Activated CD8-positive, alpha-beta memory T cell treated with anti-CD3 and anti-CD28 coated beads, Interleukin-2, amount 10 ng/mL, durations not matched to agents 7 days and 5 days (primary cell): ENCODE data around the gene CEP162. TPM values are rescaled to one million over a fixed set of nuclear protein-coding genes. Genes with fewer than 3 reads are reported as not detected.
"Not testable (repeated sequence)": the region's sequence is repeated elsewhere in the genome, so short reads cannot be mapped to it uniquely, and the experiment has no call there.

Experiments
- ATAC-seq: fragments of 150-1000 bp; cut with Tn5 transposase; one replicate; pipeline ENCODE4 v1.10.0; 2021; ENCODE audit warnings: moderate library complexity
- CTCF ChIA-PET: fragments of 350-600 bp; sonication (Branson Sonifier 250); formaldehyde crosslinking; loops from one replicate; lab custom pipeline; 2021; ENCODE audit warnings: antibody characterized with exemption; lab: Charles Lee
- DNase-seq: peaks from one replicate; pipeline ENCODE4 v3.0.0-alpha.2; 2020
- H3K27ac Mint-ChIP-seq: one replicate; pipeline ENCODE4 v1.8.0; 2021; ENCODE audit warnings: mild to moderate bottlenecking, mixed read lengths
- H3K27me3 Mint-ChIP-seq: one replicate; pipeline ENCODE4 v1.8.0; 2021; ENCODE audit warnings: mixed read lengths
- H3K36me3 Mint-ChIP-seq: one replicate; pipeline ENCODE4 v1.8.0; 2021; ENCODE audit warnings: mild to moderate bottlenecking, mixed read lengths
- H3K4me1 Mint-ChIP-seq: one replicate; pipeline ENCODE4 v1.8.0; 2021; ENCODE audit warnings: mixed read lengths
- H3K4me3 Mint-ChIP-seq: one replicate; pipeline ENCODE4 v1.8.0; 2021; ENCODE audit warnings: mild to moderate bottlenecking, moderate library complexity, mixed read lengths
- H3K9me3 Mint-ChIP-seq: one replicate; pipeline ENCODE4 v1.8.0; 2022; ENCODE audit warnings: low read depth, mixed read lengths
- total RNA-seq, 2 experiments: library from RNA; stranded (reverse); gene quantifications; one replicate each; pipeline ENCODE4 v1.2.3, GENCODE V29; 2021

Gene CEP162
- total RNA-seq, 2 experiments from 2014 or later: 7.2 to 9.5 TPM

GRCh38 chr6:84167457-84167856 lies 60.0 kb downstream of the CEP162 start:
- Mint-ChIP-seq H3K4me1 (no peaks in the 10 kb centered on the region), H3K27me3 (no peaks in the 10 kb centered on the region), H3K9me3 (no peaks in the 10 kb centered on the region), H3K4me3 (no peak overlapping the region), H3K36me3 (peaks cover 10% of the 10 kb centered on the region), H3K27ac (no peak overlapping the region)
- no peak for ATAC-seq
- no peak for DNase-seq
- CTCF ChIA-PET: no interaction called here

- Mint-ChIP-seq H3K4me3 (no peak overlapping the region), H3K4me1 (no peaks in the 10 kb centered on the region), H3K9me3 (no peaks in the 10 kb centered on the region), H3K27ac (no peak overlapping the region), H3K36me3 (peaks cover 8% of the 10 kb centered on the region), H3K27me3 (no peaks in the 10 kb centered on the region)
- ATAC-seq: no peak
- CTCF ChIA-PET: no interaction called here
- no peak for DNase-seq
Observed at GRCh38 chr6:84166395-84166794, 61.0 kb downstream of the CEP162 start.

- DNase-seq, ATAC-seq, H3K9me3 Mint-ChIP-seq, H3K27ac Mint-ChIP-seq, H3K27me3 Mint-ChIP-seq, H3K4me1 Mint-ChIP-seq, H3K4me3 Mint-ChIP-seq, CTCF ChIA-PET, H3K36me3 Mint-ChIP-seq: not testable (repeated sequence)
Observed at GRCh38 chr6:84164328-84164727, 63.1 kb downstream of the CEP162 start.

DNA sequence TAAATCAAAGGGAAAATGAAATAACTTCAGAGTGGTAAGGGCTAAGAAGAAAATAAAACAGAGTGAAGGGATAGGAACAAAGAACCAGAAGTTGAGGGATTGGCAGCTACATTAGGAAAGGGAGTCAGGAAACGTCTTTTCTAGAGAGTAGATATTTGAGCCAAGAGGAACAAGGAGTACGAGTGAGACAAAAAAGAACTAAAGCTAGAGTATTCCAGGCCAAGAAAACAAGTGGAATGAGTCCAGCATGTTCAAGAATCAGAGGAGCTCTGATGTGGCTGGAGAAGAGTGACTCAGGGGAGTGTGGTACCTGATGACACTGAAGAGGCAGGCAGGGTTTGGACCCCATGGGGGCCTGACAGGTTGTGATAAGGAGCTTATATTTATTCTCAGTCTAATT lies 66.3 kb downstream of the CEP162 start:
- Mint-ChIP-seq H3K4me1 (no peaks in the 10 kb centered on the region), H3K4me3 (no peak overlapping the region), H3K27ac (no peak overlapping the region), H3K9me3 (no peaks in the 10 kb centered on the region), H3K27me3 (no peaks in the 10 kb centered on the region), H3K36me3 (peaks cover 10% of the 10 kb centered on the region)
- no peak for ATAC-seq
- CTCF ChIA-PET: no interaction called here
- DNase-seq: no peak

DNA sequence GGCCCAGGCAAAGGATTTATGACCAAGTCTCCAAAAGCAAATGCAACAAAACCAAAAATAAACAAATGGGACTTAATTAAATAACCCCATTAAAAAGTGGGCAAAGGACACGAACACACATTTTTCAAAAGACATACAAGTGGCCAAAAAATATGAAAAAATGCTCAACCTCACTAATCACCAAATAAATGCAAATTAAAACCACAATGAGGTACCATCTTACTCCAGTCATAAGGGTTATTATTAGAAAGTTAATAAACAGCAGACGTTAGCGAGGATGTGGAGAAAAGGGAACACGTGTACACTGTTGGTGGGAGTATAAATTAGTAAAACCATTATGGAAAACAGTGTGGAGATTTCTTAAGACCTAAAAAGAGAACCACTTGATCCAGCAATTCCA lies 71.1 kb downstream of the CEP162 start:
- Mint-ChIP-seq H3K36me3 (peaks cover 24% of the 10 kb centered on the region), H3K4me3 (no peak overlapping the region), H3K4me1 (no peaks in the 10 kb centered on the region), H3K27ac (no peak overlapping the region), H3K9me3 (no peaks in the 10 kb centered on the region), H3K27me3 (no peaks in the 10 kb centered on the region)
- CTCF ChIA-PET: no interaction called here
- ATAC-seq: no peak
- DNase-seq: no peak

- CTCF ChIA-PET: no interaction called here
- H3K9me3 Mint-ChIP-seq: no peaks in the 10 kb centered on the region
- DNase-seq (no peak), ATAC-seq (no peak)
- H3K4me1 Mint-ChIP-seq: no peaks in the 10 kb centered on the region
- H3K4me3 Mint-ChIP-seq: no peak overlapping the region
- no peak overlapping the region for H3K27ac Mint-ChIP-seq
- peaks cover 33% of the 10 kb centered on the region for H3K36me3 Mint-ChIP-seq
- no peaks in the 10 kb centered on the region for H3K27me3 Mint-ChIP-seq
Observed at GRCh38 chr6:84151669-84152068, 75.8 kb downstream of the CEP162 start.

- H3K9me3 Mint-ChIP-seq: no peaks in the 10 kb centered on the region
- CTCF ChIA-PET: no interaction called here
- no peak for ATAC-seq
Observed at GRCh38 chr6:84150705-84151104, 76.7 kb downstream of the CEP162 start.

DNA sequence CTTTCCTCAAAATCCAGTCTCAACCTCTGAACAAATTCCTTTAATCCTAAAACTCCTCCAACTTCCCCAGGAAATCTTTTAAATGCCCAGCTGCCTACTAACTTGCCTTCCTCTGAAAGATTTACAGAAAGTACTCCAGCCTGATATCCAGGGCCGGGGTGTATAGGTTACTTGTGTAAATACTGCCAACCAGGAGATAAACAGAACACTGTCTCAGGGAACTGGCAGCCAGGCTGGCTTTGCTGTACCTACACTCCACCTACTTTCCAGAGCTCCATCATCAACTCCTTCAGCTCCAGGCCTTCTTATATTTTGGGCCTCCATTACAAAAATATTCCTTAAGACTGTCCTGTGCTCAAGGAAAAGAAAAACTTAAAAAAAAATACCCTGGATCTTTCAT lies 85.9 kb downstream of the CEP162 start:
- Mint-ChIP-seq H3K4me1 (no peaks in the 10 kb centered on the region), H3K27me3 (no peaks in the 10 kb centered on the region), H3K4me3 (no peak overlapping the region), H3K9me3 (no peaks in the 10 kb centered on the region), H3K27ac (no peak overlapping the region), H3K36me3 (peaks cover 5% of the 10 kb centered on the region)
- CTCF ChIA-PET: no interaction called here
- ATAC-seq (no peak), DNase-seq (no peak)

More at GRCh38 chr6:84150705-84151104, 76.7 kb downstream of the CEP162 start:
- no peak overlapping the region for H3K4me3 Mint-ChIP-seq
- no peaks in the 10 kb centered on the region for H3K27me3 Mint-ChIP-seq
- no peak for DNase-seq
- H3K4me1 Mint-ChIP-seq: no peaks in the 10 kb centered on the region
- no peak overlapping the region for H3K27ac Mint-ChIP-seq
- H3K36me3 Mint-ChIP-seq: peaks cover 39% of the 10 kb centered on the region

- Mint-ChIP-seq H3K36me3 (peaks cover 3% of the 10 kb centered on the region), H3K27me3 (no peaks in the 10 kb centered on the region), H3K9me3 (no peaks in the 10 kb centered on the region), H3K27ac (no peak overlapping the region), H3K4me3 (no peak overlapping the region), H3K4me1 (no peaks in the 10 kb centered on the region)
- ATAC-seq (no peak), DNase-seq (no peak)
- CTCF ChIA-PET: no interaction called here
Observed at GRCh38 chr6:84139311-84139710, 88.1 kb downstream of the CEP162 start.

- no peaks in the 10 kb centered on the region for H3K27me3 Mint-ChIP-seq
- H3K27ac Mint-ChIP-seq: no peak overlapping the region
- no peaks in the 10 kb centered on the region for H3K4me1 Mint-ChIP-seq
- CTCF ChIA-PET: no interaction called here
- ATAC-seq: no peak
- H3K4me3 Mint-ChIP-seq: no peak overlapping the region
- H3K9me3 Mint-ChIP-seq: no peaks in the 10 kb centered on the region
- peaks cover 3% of the 10 kb centered on the region for H3K36me3 Mint-ChIP-seq
- DNase-seq: no peak
Observed at GRCh38 chr6:84137989-84138575, 89.4 kb downstream of the CEP162 start.

- CTCF ChIA-PET: no interaction called here
- H3K27ac Mint-ChIP-seq: no peak overlapping the region
- DNase-seq (no peak), ATAC-seq (no peak)
- H3K27me3 Mint-ChIP-seq: no peaks in the 10 kb centered on the region
- H3K9me3 Mint-ChIP-seq: no peaks in the 10 kb centered on the region
- no peak overlapping the region for H3K4me3 Mint-ChIP-seq
- H3K4me1 Mint-ChIP-seq: no peaks in the 10 kb centered on the region
- peaks cover 5% of the 10 kb centered on the region for H3K36me3 Mint-ChIP-seq
Observed at GRCh38 chr6:84137051-84137375, 90.4 kb downstream of the CEP162 start.

GRCh38 chr6:84136364-84137050 lies 90.9 kb downstream of the CEP162 start:
- CTCF ChIA-PET: no interaction called here
- H3K27ac Mint-ChIP-seq: no peak overlapping the region
- ATAC-seq: no peak

GRCh38 chr6:84135291-84135690 lies 92.2 kb downstream of the CEP162 start:
- no peak for ATAC-seq
- Mint-ChIP-seq H3K4me1 (no peaks in the 10 kb centered on the region), H3K27ac (no peak overlapping the region), H3K27me3 (no peaks in the 10 kb centered on the region), H3K9me3 (no peaks in the 10 kb centered on the region), H3K4me3 (no peak overlapping the region), H3K36me3 (peaks cover 5% of the 10 kb centered on the region)
- no peak for DNase-seq
- CTCF ChIA-PET: no interaction called here

More at GRCh38 chr6:84136364-84137050, 90.9 kb downstream of the CEP162 start:
- Mint-ChIP-seq H3K36me3 (peaks cover 5% of the 10 kb centered on the region), H3K4me3 (no peak overlapping the region), H3K4me1 (no peaks in the 10 kb centered on the region), H3K27me3 (no peaks in the 10 kb centered on the region), H3K9me3 (no peaks in the 10 kb centered on the region)
- DNase-seq: no peak

- CTCF ChIA-PET: interaction anchor here (0.6 kb wide), 1 partner anchor 122 kb away, joined by 4 read pairs; no protein-coding TSS in a partner anchor
- not testable (repeated sequence) for H3K27ac Mint-ChIP-seq, H3K27me3 Mint-ChIP-seq, H3K4me1 Mint-ChIP-seq, H3K4me3 Mint-ChIP-seq, H3K9me3 Mint-ChIP-seq, H3K36me3 Mint-ChIP-seq, ATAC-seq, DNase-seq
Observed at GRCh38 chr6:84133385-84133784, 94.1 kb downstream of the CEP162 start.
